ENCODE results near the gene TRPT1.

Gene TRPT1

DNA sequence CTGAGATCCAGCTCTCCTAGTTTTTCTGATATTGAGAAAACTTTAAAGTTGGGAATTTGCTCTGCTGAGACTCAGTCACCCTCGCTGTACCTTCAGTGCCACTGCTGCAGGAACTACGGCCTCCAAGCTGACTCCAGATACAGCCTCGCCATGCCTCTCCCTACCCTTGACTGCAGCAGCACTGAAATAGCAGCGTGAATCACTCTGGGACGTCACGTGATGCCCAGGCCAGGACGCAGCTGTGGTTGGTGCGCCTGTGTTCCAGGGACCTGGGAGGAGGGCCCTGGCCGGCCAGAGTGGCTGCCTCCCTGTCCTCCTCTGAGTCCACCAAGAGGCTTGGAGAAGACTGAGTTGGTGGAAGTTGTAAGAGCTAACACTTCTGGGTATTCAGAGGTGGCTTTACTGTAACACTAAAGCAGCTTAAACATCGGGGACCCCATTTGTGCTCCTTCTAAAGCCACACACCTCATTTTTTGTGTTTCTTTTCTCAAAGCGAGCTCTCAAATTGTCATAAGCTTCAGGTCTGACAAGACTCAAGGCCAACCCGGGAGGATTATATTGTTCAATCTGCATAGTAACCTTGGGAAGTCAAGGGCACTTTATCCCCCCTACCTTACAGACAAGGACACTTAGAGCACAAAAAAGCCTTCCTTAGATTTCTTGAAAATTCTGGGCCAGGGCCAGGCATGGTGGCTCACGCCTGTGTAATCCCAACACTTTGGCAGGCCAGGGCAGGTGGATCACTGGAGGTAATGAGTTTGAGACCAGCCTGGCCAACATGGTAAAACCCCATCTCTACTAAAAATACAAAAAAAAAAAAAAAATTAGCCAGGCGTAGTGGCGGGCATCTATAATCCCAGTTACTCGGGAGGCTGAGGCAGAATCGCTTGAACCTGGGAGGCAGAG is 44.2 kb downstream of the TRPT1 start:
- peak; percentile 37 to 95 (median 88) for DNase-seq

DNA sequence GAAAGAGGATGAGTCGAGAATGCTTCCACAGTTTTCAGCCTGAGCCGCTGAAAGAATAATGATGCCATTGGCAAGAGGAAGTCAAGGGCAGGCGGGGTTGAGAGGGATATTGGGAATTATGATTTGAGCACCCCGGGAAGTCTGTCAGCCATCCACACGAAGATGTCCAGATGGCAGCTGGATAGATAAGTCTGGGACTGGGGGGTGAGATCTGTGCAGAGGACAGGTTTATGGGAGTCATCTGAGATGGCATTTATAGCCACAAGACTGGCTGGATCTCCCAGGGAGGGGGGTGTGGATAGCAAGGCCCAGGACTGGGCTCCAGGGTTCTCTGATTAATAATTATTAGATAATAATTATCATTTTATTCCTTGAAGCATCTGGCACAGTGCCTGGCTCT is 45.1 kb downstream of the TRPT1 start:
- peak in 2 of 56 donors; percentile 10 to 23 for DNase-seq

DNA sequence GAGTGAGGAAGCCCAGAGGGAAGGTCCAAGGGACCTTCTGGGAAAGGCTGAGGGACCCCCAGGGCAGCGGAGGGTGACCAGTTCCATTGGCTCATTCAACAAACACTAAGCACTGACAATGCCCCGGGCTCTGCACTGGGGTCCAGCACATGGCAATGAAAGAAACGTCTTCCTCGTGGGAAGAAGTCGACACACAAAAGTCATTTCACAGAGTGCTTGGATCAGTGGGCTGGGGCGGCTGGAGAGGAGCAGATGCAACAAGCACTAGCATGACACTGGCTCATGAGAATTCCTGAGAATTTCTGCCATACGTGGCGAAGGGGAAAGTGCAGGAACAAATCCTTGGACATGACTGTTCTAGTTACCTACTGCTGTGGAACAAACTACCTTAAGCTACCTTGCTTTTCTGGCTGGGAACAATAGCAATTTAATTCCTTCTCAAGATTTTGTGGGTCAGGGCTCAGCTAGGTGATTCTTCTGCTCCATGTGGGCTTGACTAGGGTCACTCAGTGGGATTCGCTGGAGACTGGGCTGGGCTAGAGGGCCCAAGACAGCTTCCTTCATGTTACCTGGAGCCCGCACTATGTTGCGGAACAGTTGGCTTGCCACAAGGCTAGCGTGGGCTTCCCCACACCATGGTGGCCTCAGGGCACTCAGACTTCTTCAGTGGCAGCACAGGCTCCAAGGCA is 46.9 kb downstream of the TRPT1 start:
- no peak for DNase-seq

DNA sequence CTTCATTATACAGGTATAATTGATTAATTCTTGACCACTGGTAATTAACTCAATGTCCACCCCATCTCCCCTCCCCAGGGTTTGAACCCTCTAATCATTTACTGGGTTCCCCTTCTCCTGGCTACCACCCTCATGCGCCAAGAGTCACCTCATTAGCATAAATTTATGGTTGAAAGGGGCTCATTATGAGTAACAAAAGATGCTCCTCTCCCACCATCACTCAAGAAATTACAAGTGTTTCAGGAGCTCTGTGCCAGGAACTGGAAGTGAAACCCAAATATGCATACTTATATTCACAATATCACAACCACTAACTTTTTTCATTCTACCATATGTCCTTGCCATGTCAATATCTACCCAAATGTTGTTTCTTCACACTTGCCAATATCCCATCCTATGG is 47.8 kb downstream of the TRPT1 start:
- DNase-seq = no peak

DNA sequence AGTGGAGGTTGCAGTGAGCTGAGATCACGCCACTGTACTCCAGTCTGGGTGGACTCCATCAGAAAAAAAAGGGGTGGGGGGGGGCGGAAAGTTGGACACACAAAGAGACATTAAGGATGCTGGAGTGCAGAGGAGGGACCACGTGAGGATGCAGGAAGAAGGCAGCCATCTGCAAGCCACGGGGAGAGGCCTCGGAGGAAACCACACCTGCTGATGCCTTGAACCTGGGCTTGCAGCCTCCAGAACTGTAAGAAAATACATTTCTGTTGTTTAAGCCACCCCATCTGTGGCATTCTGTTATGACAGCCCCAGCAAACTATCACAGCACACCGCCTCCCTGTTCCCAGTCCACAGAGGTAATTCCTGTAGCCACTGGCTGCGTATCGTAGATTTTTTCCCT is 49.2 kb downstream of the TRPT1 start:
- no peak for DNase-seq

Data from nucleus accumbens (tissue), 56 donors.